ENCODE results near the gene VSNL1. TPM values are rescaled to one million over a fixed set of nuclear protein-coding genes. Genes with fewer than 3 reads are reported as not detected.

VSNL1 gene
- total and polyA plus RNA-seq, 10 of the 15 experiments (the other 5 are each of a cell fraction or from before 2014, with no cell fraction given), result 0.04 to 0.30 (median 0.12) TPM; not detected in 4

- TF ChIP-seq NR2C2 (IDR thresholded peaks at IDR 0.05; ENCODE audit: borderline replicate concordance, control insufficient read depth, insufficient read length, low read depth) (no peak), REST (IDR thresholded peaks at IDR 0.05; ENCODE audit: low read depth, low read length) (no peak), SUZ12 (IDR thresholded peaks at IDR 0.05; ENCODE audit: unreplicated experiment) (no peak), TCF12 (IDR thresholded peaks at IDR 0.05; ENCODE audit: low read depth, low read length) (no peak), LARP7 (IDR thresholded peaks at IDR 0.05) (no peak), CEBPZ (IDR thresholded peaks at IDR 0.05; ENCODE audit: low read depth, low read length) (no peak)
Measured at GRCh38 chr2:17533546-17533945, 7.0 kb upstream of the VSNL1 start (continued).

GRCh38 chr2:17536416-17536815, 4.1 kb upstream of the VSNL1 start:
- Histone ChIP-seq H3K4me1 (ENCODE audit: control insufficient read depth, insufficient read depth, low read length) (no peaks in the 10 kb centered on the region), H3K9ac (ENCODE audit: control insufficient read depth, insufficient read depth, low read length) (no peak overlapping the region), H3K9me3 (replicated peaks; ENCODE audit: control insufficient read depth, insufficient read depth, low read length) (no peaks in the 10 kb centered on the region), H3K27ac (ENCODE audit: control insufficient read depth, insufficient read depth) (no peak overlapping the region), H3K36me3 (ENCODE audit: control insufficient read depth in 2 of 2, insufficient read depth in 2 of 2, low read length in 1 of 2) (no peaks in the 10 kb centered on the region), H2AFZ (ENCODE audit: control insufficient read depth, low read depth, low read length) (no peak overlapping the region), H3K4me3 (no peak overlapping the region), H3K27me3 (replicated peaks in 1 of 2; ENCODE audit: control insufficient read depth in 2 of 2, insufficient read depth in 2 of 2, low read length in 1 of 2) (peaks cover 7 to 20% of the 10 kb centered on the region in 2 experiments), H4K20me1 (ENCODE audit: control insufficient read depth, insufficient read depth) (no peaks in the 10 kb centered on the region), H3K4me2 (ENCODE audit: control insufficient read depth, insufficient read depth) (no peak overlapping the region), H3K79me2 (ENCODE audit: control insufficient read depth, insufficient read depth, low read length) (no peaks in the 10 kb centered on the region)
- ATAC-seq, result no peak
- intact Hi-C loops (cut with micrococcal nuclease; ENCODE audit: unreplicated experiment), result no loop called here
- in situ Hi-C loops (cut with MboI), result no loop called here
- RAD21 ChIA-PET (ENCODE audit: unreplicated experiment), result no interaction called here
- WGBS (ENCODE audit: insufficient coverage, insufficient replicate concordance, low lambda C conversion rate, missing lambda C conversion rate), result 52% methylated on average over 2 of the region's 2 CpGs
- POLR2A ChIA-PET, result no interaction called here
- no peak for FAIRE-seq
- BruUV-seq (replicated peaks), result no TSS peak
- SMC1A ChIA-PET (ENCODE audit: uncharacterized antibody, unreplicated experiment), result no interaction called here
- CTCF ChIA-PET, result no interaction called here
- no peak for DNase-seq (ENCODE audit: low read depth, low spot score)
- TF ChIP-seq TAF1 (IDR thresholded peaks at IDR 0.05; ENCODE audit: borderline replicate concordance, low read depth, low read length), result no peak
- no peak for TF ChIP-seq ATF2 (IDR thresholded peaks at IDR 0.05; ENCODE audit: low read length)
- TF ChIP-seq JUND (IDR thresholded peaks at IDR 0.05; ENCODE audit: low read depth, low read length), result no peak
- no peak for TF ChIP-seq HDGF (IDR thresholded peaks at IDR 0.05)
- no peak for TF ChIP-seq BCL3 (IDR thresholded peaks at IDR 0.05; ENCODE audit: borderline replicate concordance, insufficient read depth, low read depth, low read length, poor library complexity, severe bottlenecking)
- TF ChIP-seq IRF3 (IDR thresholded peaks at IDR 0.05), result no peak
- no peak for TF ChIP-seq CBX5 (IDR thresholded peaks at IDR 0.05; ENCODE audit: low read depth)

Data from GM12878 (cell line).